ENCODE measurements around the gene ACTR5. TPM values are rescaled to one million over a fixed set of nuclear protein-coding genes. Genes with fewer than 3 reads are reported as not detected.

Gene ACTR5
- 10 to 100 TPM in 1 of 4 donors, 1 to 10 TPM in 3; 7.9 to 10.7 (median 9.1) TPM for polyA plus RNA-seq (ENCODE audit: insufficient read length in 4 of 4)

DNA sequence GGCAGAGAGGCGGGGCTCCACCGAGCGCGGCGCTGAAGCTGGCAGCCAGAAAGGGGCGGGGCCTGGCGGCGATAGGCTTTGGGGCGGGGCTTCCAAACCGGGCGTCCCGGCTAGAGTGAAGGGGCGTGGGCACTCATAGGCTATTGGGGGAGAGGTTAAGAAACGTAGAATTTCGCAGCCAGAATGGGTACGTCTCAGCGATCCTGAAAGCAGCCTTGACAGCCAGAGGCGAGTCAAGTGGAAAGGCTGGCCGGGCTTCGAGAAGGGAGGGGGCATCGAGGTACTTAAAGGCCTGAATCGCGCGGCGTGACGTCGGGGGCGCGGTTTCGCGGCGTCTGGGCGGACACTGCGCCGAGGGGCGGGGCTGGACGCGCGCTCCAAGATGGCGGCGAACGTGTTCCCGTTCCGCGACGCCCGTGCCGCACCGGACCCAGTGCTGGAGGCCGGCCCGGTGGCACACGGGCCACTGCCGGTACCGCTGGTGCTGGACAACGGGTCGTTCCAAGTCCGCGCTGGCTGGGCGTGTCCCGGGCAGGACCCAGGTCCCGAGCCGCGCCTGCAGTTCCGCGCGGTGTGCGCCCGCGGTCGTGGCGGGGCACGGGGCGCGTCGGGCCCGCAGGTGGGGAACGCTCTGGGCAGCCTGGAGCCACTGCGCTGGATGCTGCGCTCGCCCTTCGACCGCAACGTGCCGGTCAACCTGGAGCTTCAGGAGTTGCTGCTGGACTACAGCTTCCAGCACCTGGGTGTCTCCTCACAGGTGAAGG is at the start of gene ACTR5:
Gene ACTR5, plus strand, starts transcription at position 364 of the 764 bp plus-strand sequence. Its CDS starts 19 bp downstream, at position 383.
- peak; percentile 80 to 87 (median 85) for DNase-seq (ENCODE audit: low read depth in 4 of 4, low spot score in 3 of 4)

DNA sequence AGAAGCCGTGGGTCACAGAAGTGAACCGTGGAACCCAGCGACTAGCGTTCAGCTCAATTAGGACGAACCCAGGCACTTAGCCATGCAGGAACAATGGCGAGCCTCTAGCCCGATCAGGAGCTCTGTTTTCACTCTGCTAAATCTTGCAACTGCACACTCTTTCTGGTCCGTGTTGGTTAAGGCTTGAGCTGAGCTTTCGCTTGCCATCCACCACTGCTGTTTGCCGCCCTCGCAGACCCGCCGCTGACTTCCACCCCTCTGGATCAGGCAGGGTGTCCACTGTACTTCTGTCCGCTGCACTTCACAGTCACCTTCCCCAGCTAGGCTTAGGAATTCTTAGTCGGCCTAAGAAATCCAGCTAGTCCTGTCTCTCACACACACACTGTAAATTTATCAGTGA is 49.7 kb upstream of the ACTR5 start:
- DNase-seq (ENCODE audit: low read depth in 4 of 4, low spot score in 3 of 4) = no peak

DNA sequence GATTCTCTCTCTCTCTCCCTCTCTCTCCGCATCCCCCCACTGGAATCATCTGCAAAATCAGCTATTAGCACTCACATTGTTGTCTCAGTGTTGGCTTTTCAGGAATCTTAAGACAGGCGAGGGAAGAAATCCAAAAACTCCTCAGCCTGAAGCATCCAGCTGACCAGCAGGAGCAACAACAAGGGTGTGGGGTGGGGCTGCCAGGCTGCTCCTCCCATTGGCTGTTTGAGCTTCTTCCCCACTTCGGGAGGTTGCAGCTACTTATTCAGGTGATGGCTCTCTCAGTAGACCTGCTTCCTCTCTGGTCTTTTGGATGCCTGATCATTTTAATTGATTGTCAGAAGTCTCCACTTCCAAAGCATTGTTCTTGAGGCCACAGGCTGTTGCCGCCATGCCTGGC is 48.1 kb upstream of the ACTR5 start:
- no peak for DNase-seq (ENCODE audit: low read depth in 4 of 4, low spot score in 3 of 4)

DNA sequence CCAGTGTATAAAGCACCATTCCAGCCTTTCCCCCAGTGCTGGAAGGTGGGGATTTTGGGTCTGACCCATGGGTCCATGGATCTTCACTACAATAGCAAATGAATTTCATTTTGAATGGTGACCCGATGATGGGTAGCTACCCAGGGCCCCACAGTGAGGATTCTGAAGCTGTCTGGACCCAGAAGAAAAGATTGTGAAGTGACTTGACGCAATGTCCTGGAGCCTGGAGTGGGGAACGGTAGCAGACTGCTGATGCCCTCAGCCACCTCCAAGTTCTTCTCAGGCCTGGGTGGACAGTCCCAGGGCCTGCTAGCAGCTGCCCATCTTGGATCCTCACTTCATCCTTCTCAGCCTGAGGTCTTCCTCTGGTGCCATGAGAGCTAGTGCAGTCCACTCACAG is 47.3 kb upstream of the ACTR5 start:
- no peak for DNase-seq (ENCODE audit: low read depth in 4 of 4, low spot score in 3 of 4)

DNA sequence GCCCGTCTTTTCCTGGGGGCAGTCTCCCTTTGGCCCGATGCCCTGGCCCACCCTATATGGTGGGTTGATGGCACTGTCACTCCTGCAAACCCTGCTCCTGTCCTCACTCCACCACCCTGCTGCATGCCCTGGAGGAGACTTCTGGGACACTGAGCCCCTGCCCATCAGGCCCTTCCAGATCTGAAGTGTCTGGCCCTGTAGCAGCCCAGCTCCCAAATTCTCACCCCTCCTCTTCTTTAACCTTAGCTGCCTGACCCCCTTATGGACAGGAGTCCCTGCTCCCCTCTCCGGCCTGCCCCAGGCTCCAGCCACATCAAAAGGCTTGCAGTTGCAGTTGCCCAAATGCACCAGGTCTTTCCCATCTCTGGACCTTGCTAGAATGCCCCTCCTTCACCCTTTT is 44.7 kb upstream of the ACTR5 start:
- DNase-seq (ENCODE audit: low read depth in 4 of 4, low spot score in 3 of 4) = no peak

DNA sequence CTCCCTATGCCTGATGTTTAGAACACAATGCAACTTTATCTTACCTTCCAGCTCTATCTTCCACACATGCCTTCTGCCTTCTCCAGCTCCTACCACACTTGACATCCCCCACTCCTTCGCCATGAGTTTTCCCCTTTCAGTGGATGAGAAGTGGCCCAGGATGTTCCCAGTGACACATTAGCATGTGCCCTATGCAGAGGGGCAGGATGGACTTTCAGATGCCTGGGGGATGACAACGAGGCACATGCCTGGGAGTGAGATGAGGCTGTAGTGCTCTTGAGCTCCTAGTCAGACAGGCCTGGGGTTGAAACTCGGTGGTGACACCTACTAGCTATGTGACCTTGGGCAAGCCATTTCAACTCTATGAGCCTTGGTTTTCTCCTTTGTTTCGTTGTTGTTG is 44.1 kb upstream of the ACTR5 start:
- no peak for DNase-seq (ENCODE audit: low read depth in 4 of 4, low spot score in 3 of 4)

DNA sequence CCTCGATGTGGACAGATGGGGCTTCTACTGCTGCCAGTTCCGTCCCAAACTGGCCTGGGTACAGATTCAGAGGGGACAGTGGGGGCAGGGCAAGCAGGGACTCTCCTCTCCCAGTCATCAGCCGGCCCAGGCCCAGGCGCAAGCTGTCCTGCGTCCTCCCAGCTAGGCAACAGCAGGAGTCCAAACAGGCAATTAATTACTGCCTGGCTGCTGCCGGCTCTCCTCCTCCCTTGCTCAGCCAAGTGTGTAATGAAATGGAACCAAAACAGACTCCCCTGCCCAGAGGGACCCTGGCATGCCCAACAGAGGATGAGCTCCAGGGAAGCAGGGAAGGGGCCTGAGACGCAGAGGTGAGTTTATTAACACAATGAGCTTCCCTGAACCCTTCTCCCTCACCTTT is 41.8 kb upstream of the ACTR5 start:
- peak in 1 of 4 donors; percentile 73 for DNase-seq (ENCODE audit: low read depth in 4 of 4, low spot score in 3 of 4)

DNA sequence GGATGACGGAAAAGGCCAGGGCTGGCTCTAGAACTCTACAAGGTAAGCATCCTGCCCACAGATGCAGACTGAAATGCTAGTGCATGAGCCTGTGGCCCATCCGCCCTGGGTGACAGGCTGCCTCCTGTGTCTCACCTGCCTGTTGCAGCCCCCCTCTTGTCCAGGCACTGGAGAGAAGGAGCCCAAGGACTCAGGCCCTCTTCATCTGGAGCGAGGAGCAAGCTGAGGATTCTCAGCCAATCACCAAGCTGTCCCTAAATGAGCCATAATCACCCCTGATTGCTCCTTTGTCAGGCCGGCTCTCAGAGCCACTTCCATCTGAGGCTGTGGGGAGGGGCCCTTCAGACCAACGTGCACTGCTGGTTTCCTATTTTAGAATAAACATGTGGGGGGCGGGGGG is 34.0 kb upstream of the ACTR5 start:
- DNase-seq (ENCODE audit: low read depth in 4 of 4, low spot score in 3 of 4) = no peak

DNA sequence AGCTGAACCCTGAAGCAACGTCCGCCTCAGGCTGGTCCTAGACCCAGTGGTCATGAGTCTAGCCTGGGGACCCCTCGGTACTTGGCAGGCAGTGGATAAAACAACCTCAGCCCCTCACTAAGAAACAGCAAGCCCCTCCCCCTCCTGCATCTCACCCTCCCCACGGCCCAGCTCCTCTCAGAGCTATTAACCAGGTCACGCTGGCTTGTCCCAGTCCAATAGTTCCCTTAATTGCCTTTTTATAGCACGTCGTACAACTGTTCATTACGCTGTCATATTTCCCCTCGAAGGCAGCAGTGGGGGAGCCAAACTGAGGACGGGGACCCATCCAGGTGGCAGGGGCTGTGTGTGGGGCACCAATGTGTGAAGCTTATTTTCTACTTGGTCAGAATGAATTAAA is 32.6 kb upstream of the ACTR5 start:
- DNase-seq (ENCODE audit: low read depth in 4 of 4, low spot score in 3 of 4) = no peak

DNA sequence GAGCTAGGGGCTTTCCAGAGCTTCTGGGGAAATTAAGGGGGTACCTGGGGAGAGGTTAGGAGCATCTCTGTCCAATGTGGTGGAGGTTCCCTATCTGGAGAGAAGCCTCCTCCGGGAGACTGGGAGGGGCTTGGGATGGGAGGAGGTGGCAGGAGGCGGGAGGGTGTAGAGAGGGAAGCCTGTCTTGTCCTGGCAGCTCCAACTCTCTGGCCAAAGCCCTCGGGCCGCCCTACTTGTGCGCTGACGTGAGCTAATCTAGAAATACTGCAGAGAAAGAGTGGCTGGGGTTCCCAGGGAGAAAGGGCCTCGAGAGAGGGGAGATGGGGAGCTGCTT is 25.6 kb upstream of the ACTR5 start:
- DNase-seq (ENCODE audit: low read depth in 4 of 4, low spot score in 3 of 4) = no peak

DNA sequence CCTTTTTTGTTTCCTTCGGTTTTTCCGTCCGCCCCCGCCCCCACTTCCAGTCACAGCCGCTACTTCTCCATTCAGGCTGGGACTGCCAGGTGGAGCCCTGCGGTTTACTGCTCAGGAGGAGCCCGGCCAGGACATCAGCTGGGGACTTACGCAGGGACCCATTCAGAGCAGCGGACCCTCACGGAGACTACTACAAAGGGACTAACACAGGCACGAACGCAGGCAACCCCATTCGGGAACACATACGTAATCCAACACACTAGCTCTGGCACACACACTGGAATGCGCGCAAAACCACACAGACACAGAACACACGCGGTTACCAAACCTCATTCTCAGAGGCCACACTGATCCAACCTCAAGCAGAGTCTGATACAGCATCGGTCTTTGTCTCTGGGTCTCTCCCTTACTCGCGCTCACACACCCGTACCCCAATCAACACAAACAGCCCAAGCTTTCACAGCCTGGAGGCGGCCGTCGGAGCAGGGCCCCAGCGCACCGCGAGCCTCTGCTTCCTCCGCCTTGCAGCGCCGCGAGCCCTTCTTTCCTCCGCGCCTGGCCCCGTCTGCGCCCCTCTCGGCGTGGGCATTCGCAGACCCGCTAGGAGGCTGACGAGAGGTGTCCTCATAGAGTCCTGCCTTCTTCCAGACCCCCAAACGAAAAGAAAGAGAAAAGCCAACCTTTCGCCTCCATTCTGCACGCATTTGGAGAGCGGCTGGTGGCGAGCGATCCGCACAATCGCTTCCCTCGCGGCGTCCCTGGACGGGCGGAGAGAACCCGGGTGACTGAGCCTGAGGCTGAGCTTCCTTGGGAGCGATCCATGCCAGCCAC is 25.0 kb upstream of the ACTR5 start:
- DNase-seq (ENCODE audit: low read depth in 4 of 4, low spot score in 3 of 4) = no peak

DNA sequence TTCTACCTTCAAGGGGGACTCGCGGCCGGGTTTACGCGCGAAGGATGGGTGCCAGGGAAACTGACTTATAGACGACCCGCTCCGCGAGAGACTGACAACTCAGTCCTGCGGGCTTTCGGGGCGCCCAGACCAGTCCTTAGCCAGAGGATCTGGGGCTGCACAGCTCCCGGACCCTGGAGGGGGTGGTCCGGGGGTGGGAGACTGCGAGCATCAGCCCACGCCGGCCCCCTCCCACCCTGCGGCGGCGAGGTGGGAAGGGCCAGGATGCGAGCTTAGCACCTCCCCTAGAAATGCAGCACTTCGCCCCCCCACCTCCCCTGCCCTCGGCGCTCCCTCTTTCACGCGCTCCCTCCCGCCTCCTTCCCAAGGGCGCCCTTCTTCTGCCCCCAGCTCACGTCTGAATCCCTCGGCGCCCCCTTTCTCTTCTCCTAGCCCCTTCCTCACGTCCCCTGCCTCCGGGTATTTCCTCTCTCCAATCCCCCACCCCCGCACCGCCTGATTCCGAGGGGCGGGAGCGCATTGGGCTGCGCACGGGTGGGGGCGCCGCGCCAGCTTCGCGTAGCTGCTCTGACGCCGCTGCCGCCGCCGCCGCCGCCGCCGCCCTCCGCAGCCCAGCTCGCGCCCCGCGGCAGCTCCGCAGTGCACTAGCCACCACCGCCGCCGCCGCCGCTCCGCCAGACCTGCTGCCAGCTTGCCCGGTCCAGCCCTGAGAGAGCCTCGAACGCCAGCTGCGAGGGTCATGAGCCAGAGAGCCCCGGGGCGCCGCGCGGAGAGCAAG is 24.2 kb upstream of the ACTR5 start, which contains the start of gene SLC32A1:
Gene SLC32A1, plus strand, starts transcription at position 639 of the 778 bp plus-strand sequence. CDS start 239 bp downstream, outside the sequence.
- DNase-seq (ENCODE audit: low read depth in 4 of 4, low spot score in 3 of 4) = no peak

DNA sequence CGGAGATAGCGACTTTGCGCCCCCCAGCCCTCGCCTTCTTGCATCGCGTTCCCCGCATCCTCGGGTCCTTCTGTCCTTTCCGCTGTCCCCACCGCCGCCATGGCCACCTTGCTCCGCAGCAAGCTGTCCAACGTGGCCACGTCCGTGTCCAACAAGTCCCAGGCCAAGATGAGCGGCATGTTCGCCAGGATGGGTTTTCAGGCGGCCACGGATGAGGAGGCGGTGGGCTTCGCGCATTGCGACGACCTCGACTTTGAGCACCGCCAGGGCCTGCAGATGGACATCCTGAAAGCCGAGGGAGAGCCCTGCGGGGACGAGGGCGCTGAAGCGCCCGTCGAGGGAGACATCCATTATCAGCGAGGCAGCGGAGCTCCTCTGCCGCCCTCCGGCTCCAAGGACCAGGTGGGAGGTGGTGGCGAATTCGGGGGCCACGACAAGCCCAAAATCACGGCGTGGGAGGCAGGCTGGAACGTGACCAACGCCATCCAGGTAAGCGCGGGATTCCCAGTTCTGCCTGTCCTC is 23.6 kb upstream of the ACTR5 start:
- DNase-seq (ENCODE audit: low read depth in 4 of 4, low spot score in 3 of 4) = no peak

DNA sequence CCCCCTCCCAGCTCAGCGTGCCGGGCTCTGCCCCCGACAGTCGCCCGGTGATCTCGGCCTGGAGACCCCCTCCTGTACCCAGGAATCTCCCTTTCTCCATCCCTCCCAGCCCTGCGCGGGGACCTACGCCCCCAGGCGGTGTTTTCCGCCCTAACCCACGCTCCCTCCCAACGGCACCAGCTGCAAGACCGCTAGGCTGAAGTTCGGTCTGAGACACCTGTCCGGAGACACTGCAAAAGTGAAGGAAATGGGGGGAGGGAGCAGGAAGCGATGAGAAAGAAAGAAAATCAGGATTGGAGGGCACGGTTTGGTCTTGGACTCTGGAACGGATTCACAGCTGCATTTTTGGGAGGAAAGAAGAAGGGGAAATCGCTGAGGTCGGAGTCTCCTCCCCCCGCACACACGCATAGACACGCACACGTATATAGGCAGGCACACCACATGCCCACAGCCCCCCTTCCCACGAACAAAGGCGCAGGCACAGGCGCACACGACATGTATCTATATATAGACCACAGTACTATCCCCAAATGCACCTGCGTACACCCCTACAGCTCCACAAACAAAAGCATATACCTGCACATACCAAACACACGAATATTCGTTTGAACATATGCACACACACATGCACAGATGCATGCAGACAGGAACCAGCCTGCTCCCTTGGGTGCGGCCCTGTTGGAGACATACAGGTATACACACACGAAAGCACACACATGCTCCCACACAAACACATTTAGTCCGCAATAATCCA is 22.9 kb upstream of the ACTR5 start:
- no peak for DNase-seq (ENCODE audit: low read depth in 4 of 4, low spot score in 3 of 4)

DNA sequence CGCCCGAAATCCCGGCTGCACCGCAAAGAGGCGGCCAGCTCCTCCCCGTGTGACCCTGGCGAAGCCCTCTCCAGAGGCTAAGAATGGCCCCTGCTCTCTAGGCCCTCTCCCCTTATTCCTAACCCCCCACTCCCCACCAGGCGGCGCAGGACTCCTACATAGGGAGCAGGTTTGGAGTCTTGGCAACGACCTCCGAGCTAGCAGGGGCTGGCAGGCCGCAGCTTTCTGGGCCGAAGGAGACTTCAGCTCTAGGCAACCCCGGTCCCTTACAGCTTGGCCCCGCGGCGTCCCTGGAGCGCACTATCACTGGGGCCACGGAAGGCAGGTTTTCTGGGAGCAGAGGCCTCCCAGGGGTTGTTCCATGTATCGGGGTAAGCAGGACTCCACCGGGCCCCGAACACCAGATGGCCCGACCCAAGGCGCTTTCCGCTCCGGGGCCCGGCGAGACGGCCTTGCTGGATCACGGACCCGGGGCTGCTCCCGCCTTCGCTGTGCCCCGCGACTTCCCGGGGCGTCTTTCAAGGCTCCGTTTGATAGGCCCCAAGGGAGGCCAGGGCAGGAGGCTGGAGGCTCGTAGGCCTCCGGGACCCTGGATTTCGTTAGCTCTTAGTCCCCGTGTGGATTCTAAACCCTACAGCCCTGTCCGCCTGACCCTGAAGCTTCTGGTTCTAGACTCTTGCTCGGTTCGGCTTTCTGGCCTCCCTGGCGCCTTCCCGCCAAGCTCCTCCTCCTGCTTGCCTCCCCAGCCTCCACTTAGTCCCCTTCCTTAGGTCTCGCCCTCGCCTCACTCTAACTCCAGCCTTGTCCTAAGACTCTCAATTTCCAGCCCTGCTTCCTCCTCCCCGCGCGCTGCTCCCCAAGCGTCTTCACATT is 22.1 kb upstream of the ACTR5 start:
- DNase-seq (ENCODE audit: low read depth in 4 of 4, low spot score in 3 of 4) = no peak

DNA sequence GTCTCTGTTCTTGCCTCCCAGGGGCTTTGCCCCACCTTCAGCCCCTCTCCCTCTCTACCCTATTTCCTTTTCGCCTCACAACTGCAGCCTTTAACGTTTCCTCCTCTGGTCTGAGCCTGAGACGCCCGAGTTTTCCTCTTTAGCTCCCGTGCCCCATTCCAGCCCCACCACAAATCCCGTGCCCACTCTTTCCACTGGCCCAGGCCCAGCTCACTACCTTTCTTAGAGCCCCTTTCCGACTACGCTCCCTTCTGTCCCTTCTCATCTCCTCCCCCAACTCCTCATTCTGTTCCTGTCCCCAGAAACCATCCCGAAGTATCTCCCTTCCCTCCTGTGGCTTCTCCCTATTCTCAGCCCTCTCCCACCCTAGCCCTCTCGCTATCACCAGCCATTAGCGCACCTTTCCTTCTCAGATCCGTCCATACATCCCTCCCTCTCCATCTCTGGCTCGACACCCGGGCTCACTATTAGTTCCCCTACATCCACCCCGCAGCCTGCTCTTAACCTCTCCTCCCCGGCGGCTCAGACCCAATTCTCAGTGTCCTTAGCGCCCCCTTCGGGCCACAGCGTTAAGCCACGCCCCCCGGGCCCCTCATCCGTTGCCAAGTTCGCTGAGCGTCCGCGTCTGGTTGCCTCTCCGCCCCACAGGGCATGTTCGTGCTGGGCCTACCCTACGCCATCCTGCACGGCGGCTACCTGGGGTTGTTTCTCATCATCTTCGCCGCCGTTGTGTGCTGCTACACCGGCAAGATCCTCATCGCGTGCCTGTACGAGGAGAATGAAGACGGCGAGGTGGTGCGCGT is 21.3 kb upstream of the ACTR5 start:
- DNase-seq (ENCODE audit: low read depth in 4 of 4, low spot score in 3 of 4) = no peak

DNA sequence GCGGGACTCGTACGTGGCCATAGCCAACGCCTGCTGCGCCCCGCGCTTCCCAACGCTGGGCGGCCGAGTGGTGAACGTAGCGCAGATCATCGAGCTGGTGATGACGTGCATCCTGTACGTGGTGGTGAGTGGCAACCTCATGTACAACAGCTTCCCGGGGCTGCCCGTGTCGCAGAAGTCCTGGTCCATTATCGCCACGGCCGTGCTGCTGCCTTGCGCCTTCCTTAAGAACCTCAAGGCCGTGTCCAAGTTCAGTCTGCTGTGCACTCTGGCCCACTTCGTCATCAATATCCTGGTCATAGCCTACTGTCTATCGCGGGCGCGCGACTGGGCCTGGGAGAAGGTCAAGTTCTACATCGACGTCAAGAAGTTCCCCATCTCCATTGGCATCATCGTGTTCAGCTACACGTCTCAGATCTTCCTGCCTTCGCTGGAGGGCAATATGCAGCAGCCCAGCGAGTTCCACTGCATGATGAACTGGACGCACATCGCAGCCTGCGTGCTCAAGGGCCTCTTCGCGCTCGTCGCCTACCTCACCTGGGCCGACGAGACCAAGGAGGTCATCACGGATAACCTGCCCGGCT is 20.6 kb upstream of the ACTR5 start:
- no peak for DNase-seq (ENCODE audit: low read depth in 4 of 4, low spot score in 3 of 4)

DNA sequence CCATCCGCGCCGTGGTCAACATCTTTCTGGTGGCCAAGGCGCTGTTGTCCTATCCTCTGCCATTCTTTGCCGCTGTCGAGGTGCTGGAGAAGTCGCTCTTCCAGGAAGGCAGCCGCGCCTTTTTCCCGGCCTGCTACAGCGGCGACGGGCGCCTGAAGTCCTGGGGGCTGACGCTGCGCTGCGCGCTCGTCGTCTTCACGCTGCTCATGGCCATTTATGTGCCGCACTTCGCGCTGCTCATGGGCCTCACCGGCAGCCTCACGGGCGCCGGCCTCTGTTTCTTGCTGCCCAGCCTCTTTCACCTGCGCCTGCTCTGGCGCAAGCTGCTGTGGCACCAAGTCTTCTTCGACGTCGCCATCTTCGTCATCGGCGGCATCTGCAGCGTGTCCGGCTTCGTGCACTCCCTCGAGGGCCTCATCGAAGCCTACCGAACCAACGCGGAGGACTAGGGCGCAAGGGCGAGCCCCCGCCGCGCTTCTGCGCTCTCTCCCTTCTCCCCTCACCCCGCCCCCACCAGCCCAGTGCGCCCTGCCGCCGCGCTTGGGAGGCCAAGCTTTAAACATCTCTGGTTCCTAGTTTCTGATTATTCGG is 20.0 kb upstream of the ACTR5 start:
- no peak for DNase-seq (ENCODE audit: low read depth in 4 of 4, low spot score in 3 of 4)
